Measurements from ENCODE around the gene KCNQ1. TPM values are rescaled to one million over a fixed set of nuclear protein-coding genes. Genes with fewer than 3 reads are reported as not detected.

KCNQ1 gene
- total and polyA plus RNA-seq, 2 experiments from 2014 or later: 0.45 to 0.87 TPM

- Mint-ChIP-seq H3K27ac (no peak overlapping the region), H3K9me3 (peaks cover 18% of the 10 kb centered on the region), H3K36me3 (ENCODE audit: low read depth) (peaks cover 8% of the 10 kb centered on the region), H3K4me3 (no peak overlapping the region), H3K4me1 (peaks cover 32% of the 10 kb centered on the region), H3K27me3 (ENCODE audit: insufficient read depth, low read depth, poor library complexity) (peaks cover 36% of the 10 kb centered on the region)
- no peaks in the 10 kb centered on the region for H4K20me1 ChIP-seq (replicated peaks; ENCODE audit: insufficient read depth)
- peaks cover 36% of the 10 kb centered on the region for H3K27me3 ChIP-seq (ENCODE audit: insufficient read depth)
- no peak overlapping the region for H3K4me3 ChIP-seq
- peaks cover 22% of the 10 kb centered on the region for H3K4me1 ChIP-seq (ENCODE audit: insufficient read depth)
- H3K4me2 ChIP-seq: no peak overlapping the region
- DNase-seq (ENCODE audit: low spot score) (no peak), ATAC-seq (no peak; the same call in 2 of the 3 replicates)
- no peak for TF ChIP-seq EZH2 (IDR thresholded peaks at IDR 0.05; ENCODE audit: low read depth, unreplicated experiment)
- TF ChIP-seq ETS1 (IDR thresholded peaks at IDR 0.05): no peak
- no peak for TF ChIP-seq JUNB (IDR thresholded peaks at IDR 0.05; ENCODE audit: unreplicated experiment)
- TF ChIP-seq ZNF114 (CRISPR knock-in tag; IDR thresholded peaks at IDR 0.05): no peak
- no peak for TF ChIP-seq EZH2phosphoT487 (IDR thresholded peaks at IDR 0.05; ENCODE audit: unreplicated experiment)
- no peaks in the 10 kb centered on the region; the same call in 1 of the 2 replicates for H3K36me3 ChIP-seq (ENCODE audit: insufficient read depth)
- no peak overlapping the region for H3K27ac ChIP-seq (ENCODE audit: low read depth)
- no peaks in the 10 kb centered on the region for H3K9me2 ChIP-seq (ENCODE audit: insufficient read depth)
- 0 out of 2 replicates have a peak overlapping the region, but pooled peaks have one; percentile 48 for H2AFZ ChIP-seq
- H3K79me2 ChIP-seq (replicated peaks; ENCODE audit: insufficient read depth): no peaks in the 10 kb centered on the region
- no peaks in the 10 kb centered on the region for H3F3A ChIP-seq (replicated peaks; ENCODE audit: low read depth)
Measured at GRCh38 chr11:2787816-2788167, 343.0 kb downstream of the KCNQ1 start.

GRCh38 chr11:2788168-2789071, 343.6 kb downstream of the KCNQ1 start:
- no peak overlapping the region for H3K4me3 ChIP-seq
- H3K4me1 Mint-ChIP-seq: peaks cover 26% of the 10 kb centered on the region
- ATAC-seq (peak; percentile 51), DNase-seq (ENCODE audit: low spot score) (peak; percentile 47)
- H3K9me3 Mint-ChIP-seq: peaks cover 18% of the 10 kb centered on the region
- H3K9me2 ChIP-seq (ENCODE audit: insufficient read depth): no peaks in the 10 kb centered on the region
- H3K36me3 Mint-ChIP-seq (ENCODE audit: low read depth): peaks cover 8% of the 10 kb centered on the region
- H3K27ac ChIP-seq (ENCODE audit: low read depth): no peak overlapping the region
- no peak overlapping the region for H3K4me3 Mint-ChIP-seq
- no peaks in the 10 kb centered on the region; the same call in 1 of the 2 replicates for H3K36me3 ChIP-seq (ENCODE audit: insufficient read depth)
- peaks cover 38% of the 10 kb centered on the region for H3K27me3 ChIP-seq (ENCODE audit: insufficient read depth)
- H3F3A ChIP-seq (replicated peaks; ENCODE audit: low read depth): no peaks in the 10 kb centered on the region
- no peaks in the 10 kb centered on the region for H4K20me1 ChIP-seq (replicated peaks; ENCODE audit: insufficient read depth)
- peak overlapping the region; percentile 48; the same call in 1 of the 2 replicates for H2AFZ ChIP-seq
- peaks cover 17% of the 10 kb centered on the region for H3K4me1 ChIP-seq (ENCODE audit: insufficient read depth)
- H3K4me2 ChIP-seq: peak overlapping the region; percentile 55; the same call in 1 of the 2 replicates
- H3K27me3 Mint-ChIP-seq (ENCODE audit: insufficient read depth, low read depth, poor library complexity): peaks cover 43% of the 10 kb centered on the region
- H3K27ac Mint-ChIP-seq: peak overlapping the region; percentile 92
- no peaks in the 10 kb centered on the region for H3K79me2 ChIP-seq (replicated peaks; ENCODE audit: insufficient read depth)
- TF ChIP-seq EZH2 (IDR thresholded peaks at IDR 0.05; ENCODE audit: low read depth, unreplicated experiment) (no peak), ZNF462 (CRISPR knock-in tag; IDR thresholded peaks at IDR 0.05) (no peak), STAT1 (IDR thresholded peaks at IDR 0.05; ENCODE audit: unreplicated experiment) (no peak), ZNF114 (CRISPR knock-in tag; IDR thresholded peaks at IDR 0.05) (no peak), REST (IDR thresholded peaks at IDR 0.05; ENCODE audit: unreplicated experiment) (no peak), CREB1 (CRISPR knock-in tag; IDR thresholded peaks at IDR 0.05; ENCODE audit: low read depth) (no peak)

All from GM23338 (cell line).